ENCODE results near the gene MAP3K5. TPM values are rescaled to one million over a fixed set of nuclear protein-coding genes. Genes with fewer than 3 reads are reported as not detected.

MAP3K5 gene
- total RNA-seq, 4 donors from 2014 or later, result 16.2 to 52.7 (median 34.8) TPM

DNA sequence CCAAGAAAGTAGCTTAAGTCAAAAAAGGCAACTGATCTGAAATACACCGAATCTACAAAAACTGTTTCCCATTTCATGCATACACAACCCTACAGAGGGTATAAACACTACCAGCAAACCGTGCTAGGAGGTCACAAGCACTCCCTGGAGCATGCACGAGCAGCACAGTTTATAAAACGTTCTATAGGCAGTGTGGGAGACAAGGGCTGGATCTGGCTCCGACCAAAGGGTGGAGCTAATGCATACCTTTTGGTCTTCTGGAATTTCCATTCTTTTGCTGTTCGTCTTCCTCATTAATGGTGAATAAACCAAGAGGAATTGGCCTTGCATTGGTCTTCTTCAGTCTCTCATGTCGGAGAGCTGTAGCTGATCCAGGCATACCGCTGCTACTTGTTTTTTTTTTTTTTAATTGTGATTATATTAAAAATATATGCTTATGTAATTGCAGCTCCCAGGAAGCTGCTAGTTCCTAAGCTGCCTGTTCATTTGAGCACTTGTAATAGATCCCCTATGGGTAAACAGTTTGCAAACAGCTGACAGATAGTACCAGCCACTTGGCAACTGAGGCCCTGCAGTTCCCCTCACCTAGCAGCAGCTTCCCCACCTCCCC lies 266.6 kb downstream of the MAP3K5 start:
- WGBS, 2 donors (ENCODE audit: low coverage in 1 of 2), result 59 to 66% methylated on average over 4 to 8 of the region's 8 CpGs
- DNase-seq, result no peak
- Histone ChIP-seq H3K4me1 (peaks cover 0 to 16% (median 4%) of the 10 kb centered on the region in 4 donors), H3K27me3 (no peaks in the 10 kb centered on the region), H3K9me3 (no peaks in the 10 kb centered on the region), H3K36me3 (no peaks in the 10 kb centered on the region), H3K4me3 (no peak overlapping the region), H3K27ac (no peak overlapping the region)
- in situ Hi-C loops (cut with MboI; ENCODE audit: low pct_ligation_motif_present in 1 of 4, low pct_unique_long_range_greater_than_20kb in 1 of 4, low sequenced_read_pairs in 3 of 4), result loop anchor here in 1 of 4 donors (25.0 kb wide), 1 partner anchor 138 kb away; no protein-coding TSS in a partner anchor
- intact Hi-C loops (cut with DNase I; ENCODE audit: low total_unique reads), result no loop called here
- TF ChIP-seq, protein P1, sequence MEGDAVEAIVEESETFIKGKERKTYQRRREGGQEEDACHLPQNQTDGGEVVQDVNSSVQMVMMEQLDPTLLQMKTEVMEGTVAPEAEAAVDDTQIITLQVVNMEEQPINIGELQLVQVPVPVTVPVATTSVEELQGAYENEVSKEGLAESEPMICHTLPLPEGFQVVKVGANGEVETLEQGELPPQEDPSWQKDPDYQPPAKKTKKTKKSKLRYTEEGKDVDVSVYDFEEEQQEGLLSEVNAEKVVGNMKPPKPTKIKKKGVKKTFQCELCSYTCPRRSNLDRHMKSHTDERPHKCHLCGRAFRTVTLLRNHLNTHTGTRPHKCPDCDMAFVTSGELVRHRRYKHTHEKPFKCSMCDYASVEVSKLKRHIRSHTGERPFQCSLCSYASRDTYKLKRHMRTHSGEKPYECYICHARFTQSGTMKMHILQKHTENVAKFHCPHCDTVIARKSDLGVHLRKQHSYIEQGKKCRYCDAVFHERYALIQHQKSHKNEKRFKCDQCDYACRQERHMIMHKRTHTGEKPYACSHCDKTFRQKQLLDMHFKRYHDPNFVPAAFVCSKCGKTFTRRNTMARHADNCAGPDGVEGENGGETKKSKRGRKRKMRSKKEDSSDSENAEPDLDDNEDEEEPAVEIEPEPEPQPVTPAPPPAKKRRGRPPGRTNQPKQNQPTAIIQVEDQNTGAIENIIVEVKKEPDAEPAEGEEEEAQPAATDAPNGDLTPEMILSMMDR (IDR thresholded peaks at IDR 0.05), result no peak
- TF ChIP-seq EP300 (IDR thresholded peaks at IDR 0.05; ENCODE audit: low read depth) (no peak), POLR2A (IDR thresholded peaks at IDR 0.05) (no peak), POLR2AphosphoS5 (IDR thresholded peaks at IDR 0.05) (no peak)

DNA sequence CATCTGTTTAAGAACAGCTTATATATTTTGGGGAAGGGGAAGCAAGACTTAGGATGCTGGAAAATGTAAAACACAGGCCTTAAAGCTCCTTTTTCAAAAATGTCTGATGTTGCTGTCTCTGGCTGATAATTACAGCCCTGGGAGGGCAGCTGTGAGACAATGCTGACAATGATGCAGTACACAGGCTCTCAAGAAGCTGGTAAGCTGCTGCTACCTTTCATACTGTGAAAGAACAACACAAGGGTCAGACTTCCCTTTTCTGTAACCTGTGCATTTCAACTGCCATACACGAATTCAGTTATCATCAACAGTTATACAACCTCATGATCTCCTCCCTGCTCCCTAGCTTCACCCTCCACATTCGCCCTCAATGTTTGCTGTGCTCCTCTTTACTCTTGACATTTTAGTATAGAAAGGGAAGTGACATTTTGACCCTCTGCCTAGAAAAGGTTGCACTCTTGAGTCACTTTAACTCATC lies 267.3 kb downstream of the MAP3K5 start:
- Histone ChIP-seq H3K27me3 (no peaks in the 10 kb centered on the region), H3K9me3 (no peaks in the 10 kb centered on the region), H3K4me1 (peaks cover 0 to 14% (median 4%) of the 10 kb centered on the region in 4 donors), H3K27ac (no peak overlapping the region), H3K36me3 (no peaks in the 10 kb centered on the region), H3K4me3 (no peak overlapping the region)
- no peak for DNase-seq
- in situ Hi-C loops (cut with MboI; ENCODE audit: low pct_ligation_motif_present in 1 of 4, low pct_unique_long_range_greater_than_20kb in 1 of 4, low sequenced_read_pairs in 3 of 4), result loop anchor here in 1 of 4 donors (25.0 kb wide), 1 partner anchor 138 kb away; no protein-coding TSS in a partner anchor
- intact Hi-C loops (cut with DNase I; ENCODE audit: low total_unique reads), result no loop called here
- TF ChIP-seq POLR2A (IDR thresholded peaks at IDR 0.05), result no peak
- TF ChIP-seq, protein P1 (IDR thresholded peaks at IDR 0.05), result no peak
- no peak for TF ChIP-seq POLR2AphosphoS5 (IDR thresholded peaks at IDR 0.05)
- no peak for TF ChIP-seq EP300 (IDR thresholded peaks at IDR 0.05; ENCODE audit: low read depth)
- WGBS, 2 donors (ENCODE audit: low coverage in 1 of 2), result 56 to 60% methylated on average over 2 of the region's 2 CpGs

DNA sequence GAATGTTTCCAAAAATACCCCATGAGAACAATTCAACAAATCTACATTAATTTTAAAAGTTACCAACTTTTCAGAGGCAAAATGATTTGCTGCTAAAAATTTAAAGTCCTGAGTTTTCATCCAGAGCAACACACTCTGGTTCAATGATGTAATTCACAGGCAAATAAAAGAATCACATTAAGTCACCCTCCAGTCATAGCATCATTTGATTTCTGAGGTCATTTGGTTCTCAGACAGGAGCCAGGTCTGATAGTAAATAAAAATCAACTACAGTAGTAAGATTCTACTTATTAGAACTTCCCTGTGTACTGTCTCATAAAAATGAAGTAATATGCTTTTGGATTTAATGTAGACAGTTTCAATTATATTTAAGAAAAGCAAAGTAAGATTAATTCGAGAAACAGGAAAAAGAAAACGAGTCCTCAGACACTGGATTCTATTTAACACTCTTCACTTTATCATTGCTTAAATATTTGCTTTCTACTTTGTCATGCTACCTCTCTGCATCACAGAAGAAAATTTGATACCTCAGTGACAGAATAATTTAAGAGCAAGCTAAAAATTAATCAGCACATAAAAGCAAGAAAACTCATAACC lies 267.8 kb downstream of the MAP3K5 start:
- WGBS, 2 donors (ENCODE audit: low coverage in 1 of 2), result 29 to 37% methylated on average over 2 of the region's 2 CpGs
- Histone ChIP-seq H3K4me1 (peaks cover 0 to 12% (median 2%) of the 10 kb centered on the region in 4 donors), H3K4me3 (no peak overlapping the region), H3K27me3 (no peaks in the 10 kb centered on the region), H3K27ac (no peak overlapping the region), H3K9me3 (no peaks in the 10 kb centered on the region), H3K36me3 (no peaks in the 10 kb centered on the region)
- in situ Hi-C loops (cut with MboI; ENCODE audit: low pct_ligation_motif_present in 1 of 4, low pct_unique_long_range_greater_than_20kb in 1 of 4, low sequenced_read_pairs in 3 of 4), result no loop called here
- DNase-seq, result no peak
- TF ChIP-seq POLR2AphosphoS5 (IDR thresholded peaks at IDR 0.05) (no peak), EP300 (IDR thresholded peaks at IDR 0.05; ENCODE audit: low read depth) (no peak), POLR2A (IDR thresholded peaks at IDR 0.05) (no peak)
- TF ChIP-seq, protein P1 (IDR thresholded peaks at IDR 0.05), result no peak
- intact Hi-C loops (cut with DNase I; ENCODE audit: low total_unique reads), result no loop called here

DNA sequence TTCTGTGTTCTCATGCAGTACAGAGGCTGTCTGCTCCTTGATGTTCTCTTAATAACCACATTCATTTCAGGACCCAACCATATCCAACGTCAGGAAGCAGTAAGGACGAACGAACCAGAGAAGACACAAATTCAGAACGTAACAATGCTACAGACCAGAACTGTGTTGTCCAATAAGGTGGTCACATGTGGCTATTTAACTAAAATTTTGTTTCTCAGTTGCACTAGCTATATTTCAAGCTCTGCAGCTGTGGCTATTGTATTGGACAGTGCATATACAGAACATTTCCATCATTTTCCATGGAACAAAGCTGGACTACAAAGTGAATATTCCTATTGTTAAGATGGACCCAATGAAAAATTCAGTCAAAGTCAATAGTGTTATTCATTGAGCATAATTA lies 269.1 kb downstream of the MAP3K5 start:
- in situ Hi-C loops (cut with MboI; ENCODE audit: low pct_ligation_motif_present in 1 of 4, low pct_unique_long_range_greater_than_20kb in 1 of 4, low sequenced_read_pairs in 3 of 4) (no loop called here), intact Hi-C loops (cut with DNase I; ENCODE audit: low total_unique reads) (no loop called here)
- Histone ChIP-seq H3K9me3 (no peaks in the 10 kb centered on the region), H3K27me3 (no peaks in the 10 kb centered on the region), H3K36me3 (no peaks in the 10 kb centered on the region), H3K4me1 (peaks cover 0 to 16% (median 2%) of the 10 kb centered on the region in 4 donors), H3K4me3 (no peak overlapping the region), H3K27ac (no peak overlapping the region)
- 84 to 93% methylated on average over 3 to 4 of the region's 4 CpGs for WGBS, 2 donors (ENCODE audit: low coverage in 1 of 2)
- TF ChIP-seq POLR2AphosphoS5 (IDR thresholded peaks at IDR 0.05), result no peak
- TF ChIP-seq POLR2A (IDR thresholded peaks at IDR 0.05), result no peak
- TF ChIP-seq, protein P1 (IDR thresholded peaks at IDR 0.05), result no peak
- no peak for DNase-seq
